Activated CD8-positive, alpha-beta memory T cell treated with anti-CD3 and anti-CD28 coated beads, Interleukin-2, amount 50 U/mL, for 24 hours (primary cell): Measurements from ENCODE around the gene KLF2.
"Not testable (repeated sequence)": the region's sequence is repeated elsewhere in the genome, so short reads cannot be mapped to it uniquely, and the experiment has no call there.

Experiments used
- DNase-seq: peaks from one replicate; pipeline ENCODE4 v3.0.0-alpha.2; 2020; ENCODE audit errors: extremely low read depth

The KLF2 gene

DNA sequence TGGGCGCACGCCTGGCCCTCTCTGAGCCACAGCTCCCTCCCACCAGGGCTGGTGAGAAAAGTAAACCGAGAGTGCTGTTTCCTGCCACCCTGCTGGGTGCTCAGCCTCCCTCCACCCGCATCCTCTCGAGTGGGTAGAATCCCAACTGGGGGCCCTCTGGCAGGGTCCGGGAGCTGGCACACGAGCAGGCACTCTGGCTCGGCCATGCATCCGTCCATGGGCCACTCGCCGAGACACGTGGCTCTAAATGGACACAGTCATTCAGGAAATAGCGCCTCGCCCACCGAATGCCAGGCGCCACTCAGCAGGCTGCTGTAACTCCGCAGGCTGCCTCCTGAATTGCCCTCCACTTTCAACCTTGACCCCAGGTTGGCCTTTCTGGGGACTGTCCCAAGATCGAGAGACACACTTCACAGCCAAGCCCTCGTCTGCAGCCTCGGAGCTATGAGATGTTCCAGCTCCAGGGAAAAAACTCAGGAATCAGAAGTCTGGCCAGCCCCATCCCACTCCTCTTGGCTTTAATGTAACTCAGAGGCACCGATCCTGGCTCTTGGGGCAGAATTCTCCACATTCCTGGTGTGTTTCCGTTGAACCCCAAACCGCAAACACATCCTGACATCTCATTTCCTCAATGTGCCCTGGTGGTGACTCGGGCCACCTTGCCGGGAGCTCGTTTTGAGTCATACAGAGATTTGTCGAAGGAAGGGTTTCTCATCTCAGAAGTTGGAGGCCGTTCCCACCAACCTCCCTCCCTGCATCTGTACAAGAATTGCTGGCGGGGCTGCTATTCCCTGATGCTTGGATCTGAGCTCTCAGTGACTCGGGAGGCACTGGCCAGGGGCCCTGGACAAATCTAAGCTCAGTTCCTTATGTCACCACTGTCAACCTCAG lies 14.1 kb downstream of the KLF2 start:
- DNase-seq: no peak

DNA sequence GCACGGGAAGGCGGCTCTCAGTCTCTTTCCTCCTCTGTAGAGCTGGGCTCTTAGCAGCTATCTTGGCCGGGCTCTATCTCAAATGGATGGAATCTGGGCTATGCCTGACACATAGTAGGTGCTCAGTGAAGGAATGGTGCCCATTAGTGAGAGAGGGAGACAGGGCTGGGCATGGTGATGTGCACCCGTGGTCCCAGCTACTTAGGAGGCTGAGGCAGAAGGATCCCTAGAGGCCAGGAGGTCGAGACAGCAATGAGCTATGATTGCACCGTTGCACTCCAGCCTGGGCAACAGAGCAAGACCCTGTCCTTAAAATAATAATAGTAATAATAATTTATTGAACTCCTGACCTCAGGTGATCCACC lies 14.7 kb downstream of the KLF2 start:
- DNase-seq: no peak

DNA sequence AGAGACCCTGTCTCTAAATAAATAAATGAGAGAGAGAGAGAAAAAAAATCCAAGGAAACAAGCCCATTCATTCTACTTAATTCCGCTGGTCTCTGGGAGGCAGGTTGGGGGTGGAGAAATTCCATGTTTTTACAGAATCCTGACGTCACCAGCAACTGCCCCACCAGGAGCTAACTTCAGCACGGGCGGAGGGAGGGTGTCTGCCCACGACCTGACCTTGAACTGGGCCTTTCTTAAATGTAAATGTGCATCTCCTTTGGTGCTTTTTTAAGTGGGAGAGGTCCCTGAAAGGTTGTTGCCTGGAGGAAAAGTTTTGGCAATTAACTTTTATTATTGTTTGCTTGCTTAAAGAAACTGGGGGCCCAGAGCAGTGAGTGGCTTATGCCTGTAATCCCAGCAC lies 15.5 kb downstream of the KLF2 start:
- DNase-seq: no peak

DNA sequence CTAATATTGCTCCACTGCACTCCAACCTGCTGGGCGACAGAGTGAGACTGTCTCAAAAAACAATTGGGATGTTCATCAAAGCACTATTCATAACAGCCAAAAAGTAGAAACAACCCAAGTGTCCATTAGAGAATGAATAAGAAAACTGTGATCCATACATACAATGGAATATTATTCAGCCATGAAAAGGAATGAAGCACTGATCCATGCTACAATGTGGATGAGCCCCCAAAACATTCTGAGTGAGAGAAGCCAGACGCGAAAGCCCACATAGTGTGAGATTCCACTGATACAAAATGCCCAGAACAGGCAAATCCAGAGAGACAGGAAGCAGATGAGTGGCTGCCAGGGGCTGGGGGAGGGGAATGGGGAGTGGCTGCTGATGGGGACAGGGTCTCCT lies 16.0 kb downstream of the KLF2 start:
- no peak for DNase-seq

DNA sequence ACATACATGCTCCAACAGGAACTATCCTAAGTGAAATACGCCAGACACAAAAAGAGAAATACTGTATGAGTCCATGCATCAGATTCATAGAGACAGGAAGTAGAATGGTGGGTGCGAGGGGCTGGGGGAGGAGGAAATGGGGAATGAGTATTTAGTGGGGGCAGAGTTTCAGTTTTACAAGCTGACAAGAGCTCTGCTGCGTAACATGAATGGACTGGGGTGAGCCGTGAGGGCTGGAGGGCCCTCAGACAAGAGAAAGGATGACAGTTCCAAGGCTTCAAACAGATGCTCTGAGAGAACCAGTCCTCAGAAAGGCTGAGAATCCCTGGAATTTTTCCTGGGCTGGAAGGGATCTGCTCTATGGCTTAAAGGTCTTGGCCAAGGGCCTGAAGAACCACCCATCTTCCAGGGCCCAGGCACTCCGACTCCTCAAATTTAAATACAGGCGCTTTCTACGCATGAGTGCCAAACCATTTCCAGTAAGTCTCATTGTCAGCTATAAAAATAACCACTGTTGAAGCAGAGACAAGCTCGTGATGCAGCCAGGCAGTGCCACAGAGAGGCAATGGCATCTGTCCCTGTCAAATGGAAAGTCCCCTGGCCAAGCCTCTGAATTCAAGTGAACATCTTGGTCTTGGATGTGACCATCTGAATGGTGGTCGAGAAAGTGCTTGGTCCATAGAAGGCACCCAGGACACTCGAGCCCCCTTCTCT lies 17.5 kb downstream of the KLF2 start:
- DNase-seq: no peak

DNA sequence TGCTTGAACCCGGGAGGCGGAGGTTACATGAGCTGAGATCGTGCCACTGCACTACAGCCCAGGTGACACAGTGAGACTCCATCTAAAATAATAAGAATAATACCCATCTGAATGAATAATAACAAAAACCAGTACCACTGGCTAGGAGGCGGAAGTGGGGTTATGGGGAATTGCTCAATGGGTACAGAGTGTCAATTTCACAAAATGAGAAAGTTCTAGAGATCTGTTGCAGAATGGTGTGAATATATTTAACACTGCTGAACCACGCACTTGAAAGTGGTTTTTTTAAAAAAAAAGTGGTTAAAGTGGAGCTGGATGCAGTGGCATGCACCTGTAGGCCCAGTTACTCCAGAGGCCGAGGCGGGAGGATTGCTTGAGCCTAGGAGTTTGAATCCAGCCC lies 18.5 kb downstream of the KLF2 start:
- DNase-seq: no peak

DNA sequence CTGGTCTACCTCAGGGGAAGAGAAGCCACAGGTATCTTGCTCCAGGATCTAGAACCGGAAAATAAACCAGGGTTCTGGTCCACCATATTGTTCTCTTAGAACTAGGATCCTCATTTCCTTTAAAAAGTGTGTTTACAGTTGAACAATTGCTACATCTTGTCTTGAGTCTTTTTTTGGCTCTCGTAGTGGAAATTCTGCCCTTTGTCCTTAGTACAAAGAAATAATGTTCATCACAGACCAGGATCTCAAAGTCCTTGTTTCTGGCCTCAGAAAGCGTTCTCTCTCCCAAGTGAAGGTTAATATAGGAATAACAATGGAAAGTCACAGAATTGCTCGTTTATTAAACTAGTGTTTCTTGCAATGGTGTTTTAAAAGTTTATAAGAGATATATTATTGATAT lies 20.8 kb downstream of the KLF2 start:
- DNase-seq: no peak

DNA sequence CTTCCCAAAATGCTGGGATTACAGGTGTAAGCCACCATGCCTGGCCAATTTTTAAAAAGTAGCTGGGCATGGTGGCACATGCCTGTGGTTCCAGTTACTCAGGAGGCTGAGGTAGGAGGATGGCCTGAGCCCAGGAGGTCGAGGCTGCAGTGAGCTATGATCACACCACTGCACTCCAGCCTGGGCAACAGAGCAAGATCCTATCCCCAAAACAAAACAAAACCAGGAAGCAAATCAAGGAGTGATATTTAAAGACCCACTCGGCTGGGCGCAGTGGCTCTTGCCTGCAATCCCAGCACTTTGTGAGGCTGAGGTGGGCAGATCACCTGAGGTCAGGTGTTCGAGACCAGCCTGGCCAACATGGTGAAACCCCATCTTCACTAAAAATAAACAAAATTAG lies 22.5 kb downstream of the KLF2 start:
- DNase-seq: not testable (repeated sequence)

DNA sequence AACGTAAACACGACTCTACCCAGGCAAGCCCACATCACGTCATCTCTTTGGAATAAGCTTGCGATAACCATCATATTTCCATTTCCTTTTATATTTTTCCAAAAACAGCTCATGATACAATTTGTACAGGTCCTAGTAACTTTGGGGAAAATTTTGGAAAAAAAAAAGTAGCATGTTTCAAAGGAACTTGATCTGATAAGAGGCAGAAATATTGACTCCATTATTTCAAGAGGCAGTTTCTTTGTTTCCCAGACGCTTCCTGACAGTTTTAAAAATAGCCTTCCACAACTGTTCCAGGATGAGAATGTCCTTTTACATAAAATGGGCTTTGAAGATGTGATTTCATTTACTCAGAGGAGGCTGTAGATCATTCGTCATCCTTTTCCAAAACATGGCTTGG lies 23.1 kb downstream of the KLF2 start:
- no peak for DNase-seq

DNA sequence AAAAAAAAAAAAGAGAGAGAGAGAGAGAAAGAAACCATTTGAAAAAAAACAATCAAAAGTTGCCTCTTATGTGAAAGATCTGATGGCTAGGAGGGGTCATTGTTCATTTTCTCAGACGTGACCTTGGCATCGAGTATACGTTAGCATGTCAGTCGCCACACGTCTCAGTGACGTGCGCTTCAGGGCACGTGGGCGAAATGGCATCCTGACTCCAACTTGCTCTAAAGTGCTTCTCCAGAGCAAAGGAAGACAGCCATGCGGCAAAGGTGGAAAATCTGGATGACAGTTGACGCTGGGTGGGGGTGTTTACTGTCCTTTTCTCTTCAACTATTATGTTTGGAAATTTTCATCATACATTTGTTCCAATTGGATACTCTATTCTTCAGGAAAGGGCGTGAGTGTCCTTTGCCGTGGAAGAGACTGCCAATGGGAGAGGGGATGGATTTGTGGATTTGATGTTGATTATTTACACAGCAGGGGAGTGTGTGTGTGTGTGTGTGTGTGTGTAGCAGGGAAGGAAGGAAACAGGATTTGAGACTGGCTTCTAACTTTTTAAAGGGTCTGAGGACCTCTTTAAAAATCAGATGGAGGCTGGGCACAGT lies 25.0 kb downstream of the KLF2 start:
- DNase-seq: no peak

DNA sequence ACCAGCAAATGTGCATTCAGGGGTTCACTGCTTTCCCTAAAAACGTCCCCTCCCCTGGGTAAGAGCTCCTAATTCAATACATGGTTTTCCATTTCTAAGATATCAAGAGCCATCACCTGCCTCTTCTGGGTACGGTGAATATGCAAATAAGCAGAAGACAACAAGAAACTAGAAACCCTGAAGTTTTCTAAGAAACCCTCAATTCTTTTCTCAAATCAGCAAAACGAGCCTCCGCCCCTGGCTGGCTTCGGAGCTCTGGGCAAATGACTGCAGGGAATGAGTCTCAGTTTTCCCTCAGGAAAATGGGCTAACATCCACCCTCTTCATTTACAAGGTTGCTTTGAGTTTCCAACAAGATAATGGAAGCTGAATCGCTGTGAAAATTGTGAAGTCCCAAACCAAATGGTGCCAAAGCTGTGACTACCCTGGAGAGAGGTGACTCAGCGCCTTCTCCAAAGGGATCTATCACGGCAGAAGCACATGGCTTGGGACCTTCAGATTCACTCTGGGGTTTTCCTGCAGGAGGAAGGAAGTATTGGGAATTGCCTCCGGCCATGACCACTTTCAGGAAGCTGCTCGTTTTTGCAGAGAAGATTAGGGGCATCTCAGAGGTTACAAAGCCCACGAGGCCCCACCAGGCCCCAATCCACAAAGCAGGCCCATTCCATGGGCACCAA lies 26.6 kb downstream of the KLF2 start:
- no peak for DNase-seq

DNA sequence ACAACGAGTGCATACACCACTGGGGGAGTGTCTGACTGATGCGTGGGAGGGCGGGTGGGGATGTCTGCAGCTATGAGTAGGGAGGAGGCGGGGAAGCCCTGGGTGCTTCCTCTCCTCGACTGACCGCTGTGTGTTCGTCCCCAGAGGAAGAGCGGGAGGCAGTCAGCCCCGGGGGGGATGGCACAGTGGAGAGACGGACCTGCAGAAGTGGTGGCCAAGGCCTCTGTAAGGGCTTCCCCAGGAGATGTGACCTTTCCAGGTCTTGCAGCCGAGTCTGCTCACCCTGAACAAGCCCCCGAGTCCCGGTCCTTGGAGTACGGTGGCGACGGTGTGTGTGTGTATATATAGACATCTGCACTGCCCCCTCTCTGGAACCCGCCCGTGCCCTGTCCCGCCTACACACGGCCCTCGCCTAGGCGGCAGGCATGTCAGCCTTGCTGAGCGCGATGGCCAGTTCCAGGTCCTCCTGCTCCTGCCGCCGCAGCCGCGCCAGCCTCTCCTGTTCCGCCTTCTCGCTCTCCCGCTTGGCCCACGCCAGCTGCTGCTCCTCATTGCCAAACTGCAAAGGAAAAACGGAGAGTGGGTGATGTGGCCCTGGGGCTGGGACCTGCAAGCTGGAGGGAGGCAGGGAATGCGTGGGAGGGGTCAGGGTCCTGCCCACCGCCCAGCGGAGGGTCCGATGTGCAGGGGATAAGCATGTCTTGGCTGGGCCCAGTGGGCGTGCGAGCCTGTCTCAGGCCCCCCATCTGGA lies 30.8 kb downstream of the KLF2 start:
- no peak for DNase-seq

DNA sequence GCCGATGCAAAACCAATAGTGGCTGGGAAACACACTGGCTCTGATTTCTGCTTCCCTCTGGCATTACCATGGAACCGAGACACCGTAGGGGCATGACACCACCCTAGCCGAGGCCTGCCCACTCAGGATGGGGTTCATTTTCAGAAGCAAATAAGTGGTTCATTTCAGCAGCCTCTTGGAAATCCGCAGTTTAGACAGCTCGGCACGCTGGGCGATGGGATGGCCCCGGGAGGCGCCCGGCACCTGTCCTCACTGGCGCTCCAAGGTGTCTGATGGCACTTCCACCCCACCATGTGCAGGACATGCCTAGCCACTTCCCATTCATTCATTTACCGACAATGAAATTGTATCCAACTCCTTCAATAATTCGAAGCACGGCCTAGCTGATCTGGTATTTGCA lies 33.8 kb downstream of the KLF2 start:
- DNase-seq: no peak

DNA sequence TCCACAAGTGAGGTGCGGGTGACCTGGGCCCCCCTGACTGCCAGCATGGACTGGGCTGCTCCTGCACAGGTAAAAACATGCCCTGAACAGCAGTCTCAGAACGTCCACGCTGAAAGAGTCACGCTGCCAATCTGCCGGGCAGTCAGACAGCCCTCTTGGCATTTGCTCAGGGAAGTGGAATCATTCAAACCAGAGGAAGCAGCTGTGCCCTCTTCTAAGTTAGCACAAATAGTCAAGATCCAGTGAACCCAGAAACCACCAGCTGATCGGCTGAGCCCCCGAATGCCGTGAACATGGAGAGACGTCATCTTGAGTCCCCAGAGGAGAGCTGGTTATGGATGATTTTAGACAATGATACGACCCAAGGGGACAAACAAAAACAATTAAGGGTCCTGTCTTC lies 34.4 kb downstream of the KLF2 start:
- no peak for DNase-seq

DNA sequence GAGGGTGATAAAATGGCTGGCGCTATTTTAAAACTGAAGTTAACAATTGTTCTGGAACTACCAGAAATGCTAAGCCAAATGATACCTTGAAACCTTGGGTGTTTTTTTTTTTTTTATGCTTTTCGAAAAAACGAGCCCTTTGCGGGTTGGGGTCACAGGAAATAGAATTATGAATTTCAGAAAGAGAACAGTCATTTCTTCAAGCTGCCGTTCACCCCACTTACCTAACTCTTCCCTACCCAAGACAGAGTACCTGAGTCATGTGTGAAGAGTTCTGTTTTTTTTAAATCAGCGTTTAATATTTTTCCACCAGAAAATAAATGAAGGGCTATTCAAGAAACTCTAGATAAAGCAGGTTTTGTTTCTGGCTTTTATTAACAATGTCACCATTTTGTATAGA lies 35.3 kb downstream of the KLF2 start:
- no peak for DNase-seq

DNA sequence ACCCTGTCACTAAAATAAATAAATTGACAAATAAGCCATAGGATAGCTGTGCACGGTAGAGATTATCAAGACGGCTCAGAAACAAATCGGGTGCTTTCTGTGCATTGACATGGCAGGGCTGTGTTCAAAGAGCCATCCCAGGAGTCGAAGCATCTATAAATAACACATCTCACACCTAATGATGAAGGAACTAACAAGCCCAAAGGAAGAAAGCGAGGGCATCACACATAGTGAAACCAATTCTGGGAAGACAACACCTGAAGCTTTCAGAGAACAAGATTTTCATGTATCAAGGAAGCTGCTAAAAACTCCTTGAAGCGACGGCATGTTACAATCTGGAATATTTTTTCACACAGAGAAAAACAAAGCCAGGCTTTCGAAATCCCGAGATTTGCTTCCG lies 36.1 kb downstream of the KLF2 start:
- no peak for DNase-seq

DNA sequence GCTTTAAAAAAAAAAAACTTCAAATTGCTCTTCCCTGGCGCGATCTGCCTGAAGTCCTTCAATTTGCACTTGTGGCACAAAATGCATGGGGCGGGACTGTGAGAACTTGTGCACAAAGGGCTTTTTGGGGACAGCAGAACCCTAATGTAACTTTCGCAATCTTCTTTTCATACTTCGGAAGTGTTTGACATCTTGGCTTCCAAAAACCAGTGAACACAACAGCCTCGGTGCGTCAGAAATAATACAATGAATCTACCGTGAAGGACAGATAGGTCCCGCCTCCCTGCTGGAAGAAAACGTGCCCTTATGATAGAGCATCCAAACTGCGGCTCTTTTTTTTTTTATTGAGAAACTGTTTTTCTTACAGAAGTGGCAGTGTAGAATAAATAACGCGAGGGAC lies 36.6 kb downstream of the KLF2 start:
- DNase-seq: no peak

DNA sequence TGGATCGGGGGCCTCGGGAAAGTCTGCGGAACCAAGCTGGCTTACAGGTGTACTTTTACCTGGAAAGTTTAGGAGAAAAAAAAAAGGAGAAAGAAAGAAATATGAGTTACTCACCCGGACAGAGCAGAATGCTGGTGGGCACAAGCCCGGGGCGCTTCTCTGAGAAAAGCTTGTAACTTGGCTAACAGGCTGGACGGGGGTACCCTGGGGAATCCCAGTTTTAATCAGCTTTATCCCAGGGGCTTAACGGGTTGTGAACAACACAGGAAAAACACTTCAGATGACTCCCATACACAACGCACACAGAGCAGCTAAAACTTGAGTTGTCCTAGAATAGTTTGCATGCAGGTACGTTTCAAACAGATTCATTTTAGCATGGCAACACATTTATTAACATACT lies 37.3 kb downstream of the KLF2 start:
- DNase-seq: no peak

DNA sequence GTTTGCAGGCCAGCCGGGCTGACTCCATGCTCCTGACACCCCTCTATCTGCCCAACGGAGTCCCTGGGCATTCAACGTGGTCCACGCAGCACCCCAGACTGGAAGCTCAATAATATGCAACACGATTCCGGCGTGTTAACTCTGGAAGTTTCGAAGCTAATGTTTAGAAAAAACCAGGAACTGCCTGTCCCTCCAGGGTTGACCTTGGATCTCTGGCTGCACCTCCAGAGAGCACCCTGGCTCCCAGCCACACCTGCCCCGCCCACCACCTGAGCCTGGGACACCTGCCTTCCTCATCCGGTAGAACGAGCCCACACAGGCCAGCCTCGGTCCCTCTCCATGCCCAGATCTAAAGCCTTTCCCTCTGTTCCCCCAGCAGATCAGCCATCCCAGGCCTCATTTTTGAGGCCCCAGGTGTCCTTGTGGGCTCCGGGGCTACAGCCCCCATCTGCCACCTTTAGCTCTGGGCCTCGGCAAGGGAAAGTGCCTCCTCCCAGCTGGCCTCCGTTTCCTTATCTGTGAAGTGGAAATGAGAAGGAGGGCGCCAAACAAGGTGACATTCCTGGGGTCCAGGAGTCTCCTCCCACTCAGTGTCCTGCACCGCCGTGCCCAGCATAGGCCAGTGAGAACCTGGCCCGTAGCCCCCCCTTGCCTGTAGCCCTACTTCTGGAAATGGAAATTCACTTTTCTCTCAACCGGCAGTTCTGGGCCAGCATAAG lies 38.7 kb downstream of the KLF2 start:
- DNase-seq: no peak

DNA sequence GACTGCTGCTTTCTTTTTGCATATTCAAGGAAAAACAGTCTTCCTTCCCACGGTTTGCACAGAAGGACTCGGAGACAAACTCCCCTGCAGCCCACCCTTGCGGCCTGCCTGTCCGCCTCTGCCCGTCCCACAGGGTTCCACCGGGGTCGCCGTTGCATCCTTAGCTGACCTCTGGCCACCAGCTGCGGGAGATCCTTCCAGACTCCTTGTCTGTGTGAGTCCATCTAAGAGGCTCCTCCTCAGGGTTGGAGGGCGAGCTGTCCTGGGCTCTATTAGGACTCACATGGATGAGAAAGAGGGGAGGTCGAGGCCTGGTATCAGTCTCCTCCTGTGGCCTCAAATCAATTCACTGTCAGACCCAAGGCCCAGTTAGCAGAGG lies 39.2 kb downstream of the KLF2 start:
- no peak for DNase-seq

DNA sequence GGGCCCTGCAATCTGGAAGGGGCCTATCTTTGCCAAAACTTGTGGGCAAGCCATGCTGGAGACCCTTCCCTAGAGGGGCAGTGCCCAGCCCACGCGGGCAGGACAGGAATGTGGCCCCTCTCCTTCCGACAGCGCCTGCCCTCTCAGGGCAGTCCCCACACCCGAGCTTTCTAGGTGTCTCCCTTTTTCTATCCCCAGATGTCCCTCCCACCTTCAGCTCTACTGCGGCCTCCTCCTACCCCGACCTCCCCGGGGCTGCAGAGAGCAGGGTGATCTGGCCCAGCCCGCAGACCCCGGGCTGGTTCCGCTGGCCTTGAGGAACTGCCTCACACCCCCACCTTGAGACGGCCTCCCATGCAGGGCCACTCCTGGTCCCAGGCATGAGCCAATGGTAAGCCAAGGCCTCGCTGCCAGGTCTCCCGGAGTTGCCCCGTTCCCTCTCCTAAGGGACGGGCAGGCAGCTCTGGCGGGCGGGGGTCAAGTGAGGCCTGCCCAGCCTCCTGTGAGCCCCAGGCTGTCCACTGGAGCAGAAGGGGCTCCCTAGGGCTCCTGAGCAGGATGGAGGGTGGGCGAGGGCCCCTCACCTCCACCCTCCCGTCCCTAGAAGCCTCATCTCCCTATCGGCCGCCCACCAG lies 39.7 kb downstream of the KLF2 start:
- no peak for DNase-seq
